HepG2 (cell line): Measurements from ENCODE around the gene SREBF1.

Source experiments
- JUND ChIP-seq: sonication (generic); formaldehyde crosslinking; IDR thresholded peaks from 2 replicates; pipeline ENCODE4 v1.8.0; 2022; ENCODE audit warnings: mild to moderate bottlenecking, missing genetic modification reagents
- NFRKB ChIP-seq: fragments of 450-650 bp; IDR thresholded peaks from 2 replicates; pipeline ENCODE4 v1.6.1; 2017
- NKX3-1 ChIP-seq: sonication (generic); formaldehyde crosslinking; IDR thresholded peaks from 2 replicates; pipeline ENCODE4 v1.5.0; 2020; ENCODE audit warnings: missing genetic modification reagents
- TCF7 ChIP-seq: sonication (generic); IDR thresholded peaks from 2 replicates; pipeline ENCODE4 v1.6.1; 2016; ENCODE audit warnings: antibody characterized with exemption, low read depth
- TF ChIP-seq, protein P1 (sequence below): IDR thresholded peaks from 2 replicates; pipeline ENCODE4 v1.4.0; 2020; ENCODE audit warnings: mild to moderate bottlenecking, missing genetic modification reagents
- TF ChIP-seq, protein P2 (sequence below): sonication (generic); formaldehyde crosslinking; IDR thresholded peaks from 2 replicates; pipeline ENCODE4 v1.5.0; 2020; ENCODE audit warnings: mild to moderate bottlenecking, missing genetic modification reagents, moderate library complexity

DNA sequence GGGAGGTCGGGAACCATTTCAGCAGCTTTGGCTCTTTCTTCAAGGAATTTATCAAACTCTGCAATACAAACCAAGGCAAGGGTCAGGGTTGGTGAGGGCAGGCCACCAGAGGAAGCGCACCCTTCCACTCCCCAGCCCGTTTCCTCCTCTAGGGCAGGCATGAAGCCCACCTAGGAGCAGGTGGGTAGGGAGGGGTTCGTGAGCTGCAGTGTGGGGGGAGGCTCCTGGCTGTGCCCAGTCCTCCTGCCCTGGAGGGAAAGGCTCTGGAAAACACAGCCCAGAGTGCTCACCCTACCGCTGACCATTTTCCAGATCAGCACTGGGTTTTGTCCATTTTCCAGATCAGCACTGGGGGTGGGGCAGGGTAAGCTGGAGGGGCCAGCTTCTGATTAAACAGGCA lies 10.9 kb upstream of the SREBF1 start:
- TF ChIP-seq TCF7 (no peak), NFRKB (no peak), NKX3-1 (CRISPR knock-in tag) (no peak), JUND (CRISPR knock-in tag) (no peak)
- TF ChIP-seq, protein P1, sequence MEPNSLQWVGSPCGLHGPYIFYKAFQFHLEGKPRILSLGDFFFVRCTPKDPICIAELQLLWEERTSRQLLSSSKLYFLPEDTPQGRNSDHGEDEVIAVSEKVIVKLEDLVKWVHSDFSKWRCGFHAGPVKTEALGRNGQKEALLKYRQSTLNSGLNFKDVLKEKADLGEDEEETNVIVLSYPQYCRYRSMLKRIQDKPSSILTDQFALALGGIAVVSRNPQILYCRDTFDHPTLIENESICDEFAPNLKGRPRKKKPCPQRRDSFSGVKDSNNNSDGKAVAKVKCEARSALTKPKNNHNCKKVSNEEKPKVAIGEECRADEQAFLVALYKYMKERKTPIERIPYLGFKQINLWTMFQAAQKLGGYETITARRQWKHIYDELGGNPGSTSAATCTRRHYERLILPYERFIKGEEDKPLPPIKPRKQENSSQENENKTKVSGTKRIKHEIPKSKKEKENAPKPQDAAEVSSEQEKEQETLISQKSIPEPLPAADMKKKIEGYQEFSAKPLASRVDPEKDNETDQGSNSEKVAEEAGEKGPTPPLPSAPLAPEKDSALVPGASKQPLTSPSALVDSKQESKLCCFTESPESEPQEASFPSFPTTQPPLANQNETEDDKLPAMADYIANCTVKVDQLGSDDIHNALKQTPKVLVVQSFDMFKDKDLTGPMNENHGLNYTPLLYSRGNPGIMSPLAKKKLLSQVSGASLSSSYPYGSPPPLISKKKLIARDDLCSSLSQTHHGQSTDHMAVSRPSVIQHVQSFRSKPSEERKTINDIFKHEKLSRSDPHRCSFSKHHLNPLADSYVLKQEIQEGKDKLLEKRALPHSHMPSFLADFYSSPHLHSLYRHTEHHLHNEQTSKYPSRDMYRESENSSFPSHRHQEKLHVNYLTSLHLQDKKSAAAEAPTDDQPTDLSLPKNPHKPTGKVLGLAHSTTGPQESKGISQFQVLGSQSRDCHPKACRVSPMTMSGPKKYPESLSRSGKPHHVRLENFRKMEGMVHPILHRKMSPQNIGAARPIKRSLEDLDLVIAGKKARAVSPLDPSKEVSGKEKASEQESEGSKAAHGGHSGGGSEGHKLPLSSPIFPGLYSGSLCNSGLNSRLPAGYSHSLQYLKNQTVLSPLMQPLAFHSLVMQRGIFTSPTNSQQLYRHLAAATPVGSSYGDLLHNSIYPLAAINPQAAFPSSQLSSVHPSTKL (CRISPR knock-in tag) = no peak
- TF ChIP-seq, protein P2, sequence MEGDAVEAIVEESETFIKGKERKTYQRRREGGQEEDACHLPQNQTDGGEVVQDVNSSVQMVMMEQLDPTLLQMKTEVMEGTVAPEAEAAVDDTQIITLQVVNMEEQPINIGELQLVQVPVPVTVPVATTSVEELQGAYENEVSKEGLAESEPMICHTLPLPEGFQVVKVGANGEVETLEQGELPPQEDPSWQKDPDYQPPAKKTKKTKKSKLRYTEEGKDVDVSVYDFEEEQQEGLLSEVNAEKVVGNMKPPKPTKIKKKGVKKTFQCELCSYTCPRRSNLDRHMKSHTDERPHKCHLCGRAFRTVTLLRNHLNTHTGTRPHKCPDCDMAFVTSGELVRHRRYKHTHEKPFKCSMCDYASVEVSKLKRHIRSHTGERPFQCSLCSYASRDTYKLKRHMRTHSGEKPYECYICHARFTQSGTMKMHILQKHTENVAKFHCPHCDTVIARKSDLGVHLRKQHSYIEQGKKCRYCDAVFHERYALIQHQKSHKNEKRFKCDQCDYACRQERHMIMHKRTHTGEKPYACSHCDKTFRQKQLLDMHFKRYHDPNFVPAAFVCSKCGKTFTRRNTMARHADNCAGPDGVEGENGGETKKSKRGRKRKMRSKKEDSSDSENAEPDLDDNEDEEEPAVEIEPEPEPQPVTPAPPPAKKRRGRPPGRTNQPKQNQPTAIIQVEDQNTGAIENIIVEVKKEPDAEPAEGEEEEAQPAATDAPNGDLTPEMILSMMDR (CRISPR knock-in tag) = no peak
